NB4 (cell line): ENCODE measurements around the gene TRIM69.

ENCODE experiments used
- CTCF ChIP-seq: IDR thresholded peaks from one replicate; pipeline ENCODE4 v1.5.1; 2012; ENCODE audit warnings: low read depth, low read length
- POLR2A ChIP-seq: IDR thresholded peaks from 2 replicates; pipeline ENCODE4 v1.6.1; 2011; ENCODE audit warnings: mild to moderate bottlenecking; ENCODE audit not compliant: insufficient read length; ENCODE audit errors: extremely low read depth
- TF ChIP-seq, protein P1 (sequence below): IDR thresholded peaks from 2 replicates; pipeline ENCODE4 v1.6.1; 2011; ENCODE audit warnings: low read depth, low read length

DNA sequence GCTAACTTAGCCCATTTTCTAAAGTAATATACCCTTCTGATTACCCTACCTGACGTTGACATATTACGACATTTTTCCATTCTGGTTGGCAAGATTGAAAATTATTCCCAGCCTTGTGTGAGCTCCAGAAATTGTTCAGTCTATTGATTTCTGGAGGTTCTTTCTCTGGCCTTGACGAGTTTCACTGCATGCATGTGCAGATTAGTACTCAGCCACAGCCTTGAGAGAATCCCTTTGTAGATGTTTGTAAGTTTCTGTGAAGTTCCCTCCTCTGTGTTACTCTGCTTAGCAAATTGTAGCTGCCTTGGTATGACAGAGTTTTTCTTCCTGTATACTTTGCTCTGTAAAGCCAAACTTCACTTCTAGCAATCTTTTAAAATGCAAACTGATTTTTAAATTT is 27.5 kb downstream of the TRIM69 start:
- TF ChIP-seq POLR2A (no peak), CTCF (no peak)
- TF ChIP-seq, protein P1, sequence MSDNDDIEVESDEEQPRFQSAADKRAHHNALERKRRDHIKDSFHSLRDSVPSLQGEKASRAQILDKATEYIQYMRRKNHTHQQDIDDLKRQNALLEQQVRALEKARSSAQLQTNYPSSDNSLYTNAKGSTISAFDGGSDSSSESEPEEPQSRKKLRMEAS = no peak
